Neural cell (in vitro differentiated cells): ENCODE results near the gene HM13.
A peak's percentile ranks its signal among the peaks of the same experiment; 100 is the strongest.

ENCODE experiments used
- EP300 ChIP-seq: fragments of 450-650 bp; conservative IDR thresholded peaks from 2 replicates; pipeline ENCODE4 v1.6.1; 2014; ENCODE audit warnings: antibody characterized with exemption, mild to moderate bottlenecking, moderate library complexity; ENCODE audit not compliant: poor library complexity, severe bottlenecking
- EZH2 ChIP-seq: fragments of 200-600, 300-800 bp; shearing (Covaris generic), sonication (generic); IDR thresholded peaks from 2 replicates; pipeline ENCODE4 v1.6.1; 2014; ENCODE audit warnings: antibody characterized with exemption, low read length, borderline replicate concordance, mild to moderate bottlenecking; ENCODE audit not compliant: insufficient read depth, poor library complexity, severe bottlenecking
- POLR2AphosphoS5 ChIP-seq: IDR thresholded peaks from 2 replicates; pipeline ENCODE4 v1.6.1; 2012
- RAD21 ChIP-seq: fragments of 450-650 bp; conservative IDR thresholded peaks from 2 replicates; pipeline ENCODE4 v1.6.1; 2014; ENCODE audit warnings: antibody characterized with exemption, mild to moderate bottlenecking, moderate library complexity
- TAF1 ChIP-seq: IDR thresholded peaks from 2 replicates; pipeline ENCODE4 v1.6.1; 2012; ENCODE audit warnings: low read depth
- TF ChIP-seq, protein P1 (sequence below): fragments of 450-650 bp; IDR thresholded peaks from 2 replicates; pipeline ENCODE4 v1.5.1; 2014; ENCODE audit warnings: antibody characterized with exemption, mild to moderate bottlenecking, moderate library complexity; ENCODE audit not compliant: poor library complexity, severe bottlenecking
- TF ChIP-seq, protein P2 (sequence below): IDR thresholded peaks from 2 replicates; pipeline ENCODE4 v1.6.1; 2012; ENCODE audit warnings: borderline replicate concordance

DNA sequence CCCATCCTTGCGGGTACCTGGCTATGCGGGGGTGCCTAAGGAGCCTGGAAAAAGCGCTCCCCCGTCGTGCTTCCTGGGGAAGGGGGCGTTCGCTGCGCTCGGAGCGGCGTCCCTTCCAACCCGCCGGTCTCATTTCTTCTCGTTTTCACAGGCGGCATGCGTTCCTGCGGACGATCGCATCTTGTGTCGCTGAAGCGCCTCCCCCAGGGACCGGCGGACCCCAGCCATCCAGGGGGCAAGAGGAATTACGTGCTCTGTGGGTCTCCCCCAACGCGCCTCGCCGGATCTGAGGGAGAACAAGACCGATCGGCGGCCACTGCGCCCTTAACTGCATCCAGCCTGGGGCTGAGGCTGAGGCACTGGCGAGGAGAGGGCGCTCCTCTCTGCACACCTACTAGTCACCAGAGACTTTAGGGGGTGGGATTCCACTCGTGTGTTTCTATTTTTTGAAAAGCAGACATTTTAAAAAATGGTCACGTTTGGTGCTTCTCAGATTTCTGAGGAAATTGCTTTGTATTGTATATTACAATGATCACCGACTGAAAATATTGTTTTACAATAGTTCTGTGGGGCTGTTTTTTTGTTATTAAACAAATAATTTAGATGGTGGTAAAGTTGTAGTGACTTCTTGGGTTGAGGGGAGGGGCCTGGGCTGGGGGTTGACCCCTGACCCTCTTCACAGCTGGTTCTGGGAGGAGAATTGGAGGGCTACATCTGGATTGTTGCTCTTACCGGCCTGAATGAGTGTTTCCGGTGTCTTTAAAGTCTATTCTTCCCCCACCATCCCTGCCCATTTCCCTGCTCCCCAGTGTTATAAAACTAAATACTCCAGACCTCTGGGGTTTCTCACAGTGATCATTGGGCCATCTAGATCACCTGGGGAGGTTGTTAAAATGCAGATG is 91.9 kb downstream of the HM13 start:
- TF ChIP-seq, protein P1, sequence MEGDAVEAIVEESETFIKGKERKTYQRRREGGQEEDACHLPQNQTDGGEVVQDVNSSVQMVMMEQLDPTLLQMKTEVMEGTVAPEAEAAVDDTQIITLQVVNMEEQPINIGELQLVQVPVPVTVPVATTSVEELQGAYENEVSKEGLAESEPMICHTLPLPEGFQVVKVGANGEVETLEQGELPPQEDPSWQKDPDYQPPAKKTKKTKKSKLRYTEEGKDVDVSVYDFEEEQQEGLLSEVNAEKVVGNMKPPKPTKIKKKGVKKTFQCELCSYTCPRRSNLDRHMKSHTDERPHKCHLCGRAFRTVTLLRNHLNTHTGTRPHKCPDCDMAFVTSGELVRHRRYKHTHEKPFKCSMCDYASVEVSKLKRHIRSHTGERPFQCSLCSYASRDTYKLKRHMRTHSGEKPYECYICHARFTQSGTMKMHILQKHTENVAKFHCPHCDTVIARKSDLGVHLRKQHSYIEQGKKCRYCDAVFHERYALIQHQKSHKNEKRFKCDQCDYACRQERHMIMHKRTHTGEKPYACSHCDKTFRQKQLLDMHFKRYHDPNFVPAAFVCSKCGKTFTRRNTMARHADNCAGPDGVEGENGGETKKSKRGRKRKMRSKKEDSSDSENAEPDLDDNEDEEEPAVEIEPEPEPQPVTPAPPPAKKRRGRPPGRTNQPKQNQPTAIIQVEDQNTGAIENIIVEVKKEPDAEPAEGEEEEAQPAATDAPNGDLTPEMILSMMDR: peak; percentile 15
- TF ChIP-seq RAD21: no peak
- no peak for TF ChIP-seq EP300
- no peak for TF ChIP-seq TAF1
- TF ChIP-seq, protein P2, sequence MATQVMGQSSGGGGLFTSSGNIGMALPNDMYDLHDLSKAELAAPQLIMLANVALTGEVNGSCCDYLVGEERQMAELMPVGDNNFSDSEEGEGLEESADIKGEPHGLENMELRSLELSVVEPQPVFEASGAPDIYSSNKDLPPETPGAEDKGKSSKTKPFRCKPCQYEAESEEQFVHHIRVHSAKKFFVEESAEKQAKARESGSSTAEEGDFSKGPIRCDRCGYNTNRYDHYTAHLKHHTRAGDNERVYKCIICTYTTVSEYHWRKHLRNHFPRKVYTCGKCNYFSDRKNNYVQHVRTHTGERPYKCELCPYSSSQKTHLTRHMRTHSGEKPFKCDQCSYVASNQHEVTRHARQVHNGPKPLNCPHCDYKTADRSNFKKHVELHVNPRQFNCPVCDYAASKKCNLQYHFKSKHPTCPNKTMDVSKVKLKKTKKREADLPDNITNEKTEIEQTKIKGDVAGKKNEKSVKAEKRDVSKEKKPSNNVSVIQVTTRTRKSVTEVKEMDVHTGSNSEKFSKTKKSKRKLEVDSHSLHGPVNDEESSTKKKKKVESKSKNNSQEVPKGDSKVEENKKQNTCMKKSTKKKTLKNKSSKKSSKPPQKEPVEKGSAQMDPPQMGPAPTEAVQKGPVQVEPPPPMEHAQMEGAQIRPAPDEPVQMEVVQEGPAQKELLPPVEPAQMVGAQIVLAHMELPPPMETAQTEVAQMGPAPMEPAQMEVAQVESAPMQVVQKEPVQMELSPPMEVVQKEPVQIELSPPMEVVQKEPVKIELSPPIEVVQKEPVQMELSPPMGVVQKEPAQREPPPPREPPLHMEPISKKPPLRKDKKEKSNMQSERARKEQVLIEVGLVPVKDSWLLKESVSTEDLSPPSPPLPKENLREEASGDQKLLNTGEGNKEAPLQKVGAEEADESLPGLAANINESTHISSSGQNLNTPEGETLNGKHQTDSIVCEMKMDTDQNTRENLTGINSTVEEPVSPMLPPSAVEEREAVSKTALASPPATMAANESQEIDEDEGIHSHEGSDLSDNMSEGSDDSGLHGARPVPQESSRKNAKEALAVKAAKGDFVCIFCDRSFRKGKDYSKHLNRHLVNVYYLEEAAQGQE: no peak
- TF ChIP-seq EZH2: no peak
- TF ChIP-seq POLR2AphosphoS5: peak; percentile 50
